ENCODE results near the gene TOPAZ1.

The TOPAZ1 gene

GRCh38 chr3:44348993-44349392 is 107.3 kb downstream of the TOPAZ1 start:
- no peak overlapping the region for H3K4me2 ChIP-seq (ENCODE audit: low read depth, low read length, poor library complexity, severe bottlenecking)
- no peaks in the 10 kb centered on the region for H3K27me3 ChIP-seq (ENCODE audit: low read length)
- no peaks in the 10 kb centered on the region for H3F3A ChIP-seq (ENCODE audit: insufficient read depth)
- H3K79me2 ChIP-seq (ENCODE audit: insufficient read depth, low read length) = 0 out of 2 replicates have a peak, but pooled peaks cover 7% of the 10 kb centered on the region
- no peaks in the 10 kb centered on the region for H3K36me3 ChIP-seq (ENCODE audit: low read length)
- no peaks in the 10 kb centered on the region for H4K20me1 ChIP-seq (ENCODE audit: low read depth, low read length)
- H3K9me3 ChIP-seq (ENCODE audit: insufficient read depth, low read length) = no peaks in the 10 kb centered on the region
- no peak for TF ChIP-seq CTCF (IDR thresholded peaks at IDR 0.05; ENCODE audit: insufficient read depth, low read length, poor library complexity, severe bottlenecking)
- no peak overlapping the region for H3K27ac ChIP-seq (ENCODE audit: low read depth, low read length)
- H3K9me2 ChIP-seq (replicated peaks; ENCODE audit: insufficient read depth, low read length) = no peaks in the 10 kb centered on the region
- no peak overlapping the region for H2AFZ ChIP-seq (ENCODE audit: low read depth, low read length, severe bottlenecking)
- H3K4me3 ChIP-seq (ENCODE audit: insufficient read depth, low read length, poor library complexity, severe bottlenecking) = no peak overlapping the region
- no peak overlapping the region for H3K9ac ChIP-seq (ENCODE audit: low read length)

- TF ChIP-seq CTCF (IDR thresholded peaks at IDR 0.05; ENCODE audit: insufficient read depth, low read length, poor library complexity, severe bottlenecking) (no peak), EZH2phosphoT487 (conservative IDR thresholded peaks at IDR 0.05; ENCODE audit: low read length) (no peak)
- Histone ChIP-seq H3K27me3 (ENCODE audit: low read length) (no peaks in the 10 kb centered on the region), H3K9ac (ENCODE audit: low read length) (no peak overlapping the region), H3K36me3 (ENCODE audit: low read length) (0 out of 2 replicates have a peak, but pooled peaks cover 5% of the 10 kb centered on the region), H3K4me3 (ENCODE audit: insufficient read depth, low read length, poor library complexity, severe bottlenecking) (no peak overlapping the region), H4K20me1 (ENCODE audit: low read depth, low read length) (no peaks in the 10 kb centered on the region), H3F3A (ENCODE audit: insufficient read depth) (no peaks in the 10 kb centered on the region), H3K27ac (ENCODE audit: low read depth, low read length) (no peak overlapping the region), H3K79me2 (ENCODE audit: insufficient read depth, low read length) (0 out of 2 replicates have a peak, but pooled peaks cover 7% of the 10 kb centered on the region), H2AFZ (ENCODE audit: low read depth, low read length, severe bottlenecking) (no peak overlapping the region), H3K9me2 (replicated peaks; ENCODE audit: insufficient read depth, low read length) (no peaks in the 10 kb centered on the region), H3K4me2 (ENCODE audit: low read depth, low read length, poor library complexity, severe bottlenecking) (no peak overlapping the region), H3K9me3 (ENCODE audit: insufficient read depth, low read length) (no peaks in the 10 kb centered on the region)
These were observed 111.8 kb downstream of the TOPAZ1 start for GRCh38 chr3:44353355-44353924.

GRCh38 chr3:44355362-44356033 is 113.8 kb downstream of the TOPAZ1 start:
- H3K79me2 ChIP-seq (ENCODE audit: insufficient read depth, low read length) = 0 out of 2 replicates have a peak, but pooled peaks cover 7% of the 10 kb centered on the region
- H3K27me3 ChIP-seq (ENCODE audit: low read length) = no peaks in the 10 kb centered on the region
- H3K36me3 ChIP-seq (ENCODE audit: low read length) = 0 out of 2 replicates have a peak, but pooled peaks cover 7% of the 10 kb centered on the region
- no peak overlapping the region for H3K9ac ChIP-seq (ENCODE audit: low read length)
- no peak overlapping the region for H3K4me2 ChIP-seq (ENCODE audit: low read depth, low read length, poor library complexity, severe bottlenecking)
- no peaks in the 10 kb centered on the region for H3F3A ChIP-seq (ENCODE audit: insufficient read depth)
- H3K9me3 ChIP-seq (ENCODE audit: insufficient read depth, low read length) = no peaks in the 10 kb centered on the region
- TF ChIP-seq EZH2phosphoT487 (conservative IDR thresholded peaks at IDR 0.05; ENCODE audit: low read length) = no peak
- no peak for TF ChIP-seq CTCF (IDR thresholded peaks at IDR 0.05; ENCODE audit: insufficient read depth, low read length, poor library complexity, severe bottlenecking)
- H3K9me2 ChIP-seq (replicated peaks; ENCODE audit: insufficient read depth, low read length) = no peaks in the 10 kb centered on the region
- H3K27ac ChIP-seq (ENCODE audit: low read depth, low read length) = no peak overlapping the region
- H4K20me1 ChIP-seq (ENCODE audit: low read depth, low read length) = no peaks in the 10 kb centered on the region
- H3K4me3 ChIP-seq (ENCODE audit: insufficient read depth, low read length, poor library complexity, severe bottlenecking) = no peak overlapping the region
- H2AFZ ChIP-seq (ENCODE audit: low read depth, low read length, severe bottlenecking) = no peak overlapping the region

All from SU-DHL-6 (cell line).